PC-3 (cell line): Measurements from ENCODE around the gene COLEC11. TPM values are rescaled to one million over a fixed set of nuclear protein-coding genes. Genes with fewer than 3 reads are reported as not detected.

ENCODE experiments used
- ATAC-seq: fragments of 200-7000 bp; cut with Tn5 transposase; 2 replicates; pipeline ENCODE4 v1.9.1; 2020; ENCODE audit warnings: mild to moderate bottlenecking, moderate library complexity
- BruUV-seq: library from RNA; stranded (reverse); fragments of 400-500 nt; replicated peaks from 2 replicates; lab custom pipeline; 2021; lab: Mats Ljungman, UMichigan
- CTCF ChIA-PET: fragments of 300-600 bp; sonication (Branson Sonifier 250); formaldehyde crosslinking; loops from one replicate; lab custom pipeline; 2022; ENCODE audit warnings: antibody characterized with exemption; lab: Charles Lee
- POLR2A ChIA-PET: fragments of 300-600 bp; sonication (Branson Sonifier 250); formaldehyde crosslinking; loops from one replicate; lab custom pipeline; 2022; ENCODE audit warnings: antibody characterized with exemption; ENCODE audit not compliant: unreplicated experiment; lab: Charles Lee
- DNase-seq: peaks from one replicate; pipeline ENCODE4 v3.0.0-alpha.2; 2015
- H2AFZ ChIP-seq: fragments of 300-600 bp; sonication (generic); 2 replicates; pipeline ENCODE4 v1.6.0; 2016; ENCODE audit warnings: antibody characterized with exemption, low read length
- H3F3A ChIP-seq: fragments of 300-600 bp; sonication (generic); one replicate; pipeline ENCODE4 v1.6.0; 2017; ENCODE audit warnings: antibody characterized with exemption, low read length, control low read depth, mild to moderate bottlenecking; ENCODE audit not compliant: unreplicated experiment
- H3K27ac ChIP-seq: fragments of 300-600 bp; sonication (generic); 2 replicates; pipeline ENCODE4 v1.5.1; 2016; ENCODE audit warnings: mild to moderate bottlenecking, low read length
- H3K27me3 ChIP-seq: fragments of 300-600 bp; sonication (generic); 2 replicates; pipeline ENCODE4 v1.6.1; 2016; ENCODE audit warnings: low read length, mixed read lengths
- H3K36me3 ChIP-seq: fragments of 300-600 bp; sonication (generic); 2 replicates; pipeline ENCODE4 v1.6.1; 2016; ENCODE audit warnings: low read depth, mixed run types, low read length, mixed read lengths
- H3K4me1 ChIP-seq: fragments of 300-600 bp; sonication (generic); 2 replicates; pipeline ENCODE4 v1.5.1; 2016; ENCODE audit warnings: low read length; ENCODE audit not compliant: insufficient read depth
- H3K4me2 ChIP-seq: fragments of 300-600 bp; sonication (generic); 2 replicates; pipeline ENCODE4 v1.6.0; 2016; ENCODE audit warnings: low read length
- H3K4me3 ChIP-seq: fragments of 300-600 bp; sonication (generic); 2 replicates; pipeline ENCODE4 v1.5.1; 2016; ENCODE audit warnings: mild to moderate bottlenecking, low read length, mixed read lengths
- H3K79me2 ChIP-seq: fragments of 300-600 bp; sonication (generic); 2 replicates; pipeline ENCODE4 v1.6.1; 2017; ENCODE audit warnings: low read length, mixed read lengths
- H3K9ac ChIP-seq: fragments of 300-600 bp; sonication (generic); 2 replicates; pipeline ENCODE4 v1.6.0; 2016; ENCODE audit warnings: mild to moderate bottlenecking, low read length
- H3K9me2 ChIP-seq: fragments of 300-600 bp; sonication (generic); replicated peaks from 2 replicates; pipeline ENCODE4 v1.6.1; 2016; ENCODE audit warnings: mixed run types, low read length, mixed read lengths
- H3K9me3 ChIP-seq: fragments of 300-600 bp; sonication (generic); 2 replicates; pipeline ENCODE4 v1.6.1; 2016; ENCODE audit warnings: low read length, mixed read lengths
- H4K20me1 ChIP-seq: fragments of 300-600 bp; sonication (generic); 2 replicates; pipeline ENCODE4 v1.6.1; 2016; ENCODE audit warnings: low read length, mixed read lengths
- EZH2 ChIP-seq: fragments of 300-600 bp; sonication (generic); IDR thresholded peaks from one replicate; pipeline ENCODE4 v1.6.1; 2017; ENCODE audit warnings: antibody characterized with exemption, mild to moderate bottlenecking, low read length; ENCODE audit not compliant: unreplicated experiment
- EZH2phosphoT487 ChIP-seq: fragments of 300-600 bp; sonication (generic); IDR thresholded peaks from 2 replicates; pipeline ENCODE4 v1.6.1; 2018; ENCODE audit warnings: mild to moderate bottlenecking, antibody characterized with exemption, low read length, borderline replicate concordance
- intact Hi-C: fragments of 100-400 bp; cut with micrococcal nuclease; formaldehyde crosslinking; loops from 2 replicates; pipeline ENCODE4 v1.9.0; 2023
- total RNA-seq: library from RNA; depleted of rRNA; stranded (reverse); fragments of >200 nt; gene quantifications from 2 replicates; pipeline ENCODE4 v1.2.3, GENCODE V29; 2014
- TF ChIP-seq, protein P1 (sequence below): fragments of 300-600 bp; sonication (generic); conservative IDR thresholded peaks from 2 replicates; pipeline ENCODE4 v1.5.1; 2017; ENCODE audit warnings: antibody characterized with exemption, low read depth, mild to moderate bottlenecking, low read length

Gene COLEC11
- total RNA-seq, 1 experiment from 2014 or later: 0.44 TPM

DNA sequence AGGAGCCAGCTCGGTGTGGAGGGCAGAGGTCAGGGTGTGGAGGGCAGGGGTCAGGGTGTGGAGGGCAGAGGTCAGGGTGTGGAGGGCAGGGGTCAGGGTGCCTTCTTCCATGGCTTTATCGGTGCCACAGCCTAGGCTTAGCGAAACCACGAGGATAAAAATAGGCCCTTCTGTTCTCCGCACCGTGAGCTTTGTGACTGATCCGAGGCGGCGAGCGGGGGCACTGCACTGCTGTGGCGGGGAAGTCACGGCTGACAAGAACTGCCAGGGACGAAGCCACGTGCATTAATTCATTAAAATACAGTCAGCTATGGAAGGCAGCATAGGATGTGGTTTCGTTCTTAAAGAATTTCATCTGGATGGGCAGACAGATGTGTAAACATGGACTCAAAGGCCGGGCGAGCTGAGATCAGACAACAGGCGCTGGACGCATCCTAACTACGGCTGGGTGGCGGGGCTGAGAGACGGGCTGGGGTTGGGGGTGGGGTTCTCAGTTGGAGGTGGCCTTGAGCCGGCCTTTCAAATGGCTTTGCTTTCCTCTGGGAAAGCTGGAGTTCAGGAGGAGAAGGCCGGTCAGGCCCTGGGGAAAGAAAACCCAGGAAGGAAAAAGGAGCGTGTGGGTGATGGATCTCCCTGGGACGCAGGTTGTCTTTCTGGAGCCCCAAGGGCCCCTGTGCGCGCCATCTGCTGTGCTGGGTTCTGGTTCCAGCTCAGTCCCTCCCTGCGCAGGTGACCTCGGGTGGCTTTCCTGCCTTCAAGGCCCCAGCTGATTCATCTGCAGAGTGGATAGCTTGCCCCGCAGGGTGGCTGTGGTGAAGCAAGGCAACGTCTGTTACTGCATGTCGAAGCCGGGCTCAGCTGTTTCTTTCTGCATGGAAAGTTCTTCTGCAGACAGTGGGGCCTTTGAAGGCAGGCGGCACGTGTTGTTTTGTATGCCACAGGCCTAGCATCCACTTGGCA is 62.1 kb downstream of the COLEC11 start:
- Histone ChIP-seq H2AFZ (no peak overlapping the region), H3K9ac (no peak overlapping the region), H3K4me1 (no peaks in the 10 kb centered on the region; the same call in 1 of the 2 replicates), H3K9me3 (no peaks in the 10 kb centered on the region), H3K27ac (no peak overlapping the region), H3K27me3 (no peaks in the 10 kb centered on the region; the same call in 1 of the 2 replicates), H3K4me3 (no peak overlapping the region), H3K4me2 (no peak overlapping the region), H3K36me3 (no peaks in the 10 kb centered on the region), H3F3A (no peaks in the 10 kb centered on the region), H3K79me2 (no peaks in the 10 kb centered on the region), H4K20me1 (no peaks in the 10 kb centered on the region), H3K9me2 (no peaks in the 10 kb centered on the region)
- DNase-seq: no peak
- TF ChIP-seq EZH2phosphoT487: no peak
- no peak for TF ChIP-seq EZH2
- TF ChIP-seq, protein P1, sequence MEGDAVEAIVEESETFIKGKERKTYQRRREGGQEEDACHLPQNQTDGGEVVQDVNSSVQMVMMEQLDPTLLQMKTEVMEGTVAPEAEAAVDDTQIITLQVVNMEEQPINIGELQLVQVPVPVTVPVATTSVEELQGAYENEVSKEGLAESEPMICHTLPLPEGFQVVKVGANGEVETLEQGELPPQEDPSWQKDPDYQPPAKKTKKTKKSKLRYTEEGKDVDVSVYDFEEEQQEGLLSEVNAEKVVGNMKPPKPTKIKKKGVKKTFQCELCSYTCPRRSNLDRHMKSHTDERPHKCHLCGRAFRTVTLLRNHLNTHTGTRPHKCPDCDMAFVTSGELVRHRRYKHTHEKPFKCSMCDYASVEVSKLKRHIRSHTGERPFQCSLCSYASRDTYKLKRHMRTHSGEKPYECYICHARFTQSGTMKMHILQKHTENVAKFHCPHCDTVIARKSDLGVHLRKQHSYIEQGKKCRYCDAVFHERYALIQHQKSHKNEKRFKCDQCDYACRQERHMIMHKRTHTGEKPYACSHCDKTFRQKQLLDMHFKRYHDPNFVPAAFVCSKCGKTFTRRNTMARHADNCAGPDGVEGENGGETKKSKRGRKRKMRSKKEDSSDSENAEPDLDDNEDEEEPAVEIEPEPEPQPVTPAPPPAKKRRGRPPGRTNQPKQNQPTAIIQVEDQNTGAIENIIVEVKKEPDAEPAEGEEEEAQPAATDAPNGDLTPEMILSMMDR: no peak
- ATAC-seq: no peak
- POLR2A ChIA-PET: no interaction called here
- intact Hi-C loops: no loop called here
- BruUV-seq: no TSS peak
- CTCF ChIA-PET: no interaction called here

DNA sequence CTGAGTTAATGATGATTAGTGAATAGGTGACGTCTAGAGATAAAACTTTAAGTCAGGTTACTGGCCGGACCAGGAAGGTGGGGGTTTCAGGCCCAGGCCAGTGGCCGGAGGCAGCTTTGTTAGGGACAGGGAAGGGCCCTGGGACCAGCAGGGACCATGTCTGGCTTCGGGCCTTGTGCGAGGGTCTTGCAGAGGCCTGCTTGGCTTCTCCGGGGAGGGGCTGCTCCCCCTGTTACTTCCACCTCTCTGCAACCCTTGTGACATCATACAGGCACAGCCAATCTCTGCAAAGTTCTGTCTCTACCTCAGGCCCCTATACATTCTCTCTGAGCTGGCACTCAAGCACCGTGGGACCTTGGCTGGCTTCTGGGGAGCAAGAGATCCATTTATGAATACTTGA is 63.0 kb downstream of the COLEC11 start, which contains the start of gene ALLC:
ALLC (plus strand) TSS at position 320 of the 400 bp plus-strand sequence. CDS start 12,958 bp downstream, outside the sequence.
- DNase-seq: no peak
- no peaks in the 10 kb centered on the region for H3F3A ChIP-seq
- no peak within 1 kb of the TSS for H2AFZ ChIP-seq
- no TSS peak for BruUV-seq
- no peak within 1 kb of the TSS for H3K4me2 ChIP-seq
- H3K4me1 ChIP-seq: no peaks in the 10 kb centered on the region
- TF ChIP-seq, protein P1: no peak
- TF ChIP-seq EZH2phosphoT487: no peak
- no peak for TF ChIP-seq EZH2
- no peak within 1 kb of the TSS for H3K27ac ChIP-seq
- no peaks in the 10 kb centered on the region for H3K36me3 ChIP-seq
- intact Hi-C loops: no loop called here
- H3K9me2 ChIP-seq: no peaks in the 10 kb centered on the region
- H4K20me1 ChIP-seq: no peaks in the 10 kb centered on the region
- POLR2A ChIA-PET: no interaction called here
- no peak within 1 kb of the TSS for H3K4me3 ChIP-seq
- ATAC-seq: no peak
- no peaks in the 10 kb centered on the region for H3K79me2 ChIP-seq
- CTCF ChIA-PET: no interaction called here
- H3K27me3 ChIP-seq: no peaks in the 10 kb centered on the region; the same call in 1 of the 2 replicates
- no peak within 1 kb of the TSS for H3K9ac ChIP-seq
- no peaks in the 10 kb centered on the region for H3K9me3 ChIP-seq
